Gastrocnemius medialis (tissue), 4 donors: ENCODE data around the gene PRRC2B.

Experiments
- CTCF ChIP-seq, 5 experiments: fragments of 450-650 bp in 3 of 5; fragments of 200-600 bp in 2 of 5; sonication (generic) in 2 of 5; IDR thresholded peaks in 4 of 5; conservative IDR thresholded peaks in 1 of 5; 1 replicate in 4 of 5; 2 replicates in 1 of 5; pipeline ENCODE4 v1.5.1; 2016 to 2019; ENCODE audit warnings: antibody characterized with exemption in 5 of 5, mild to moderate bottlenecking in 3 of 5, moderate library complexity in 3 of 5
- POLR2A ChIP-seq, 2 donors: fragments of 450-650 bp; IDR thresholded peaks; one replicate each; pipeline ENCODE4 v1.6.1; 2017; ENCODE audit warnings: antibody characterized with exemption in 2 of 2, mild to moderate bottlenecking in 2 of 2, moderate library complexity in 2 of 2

GRCh38 chr9:131499254-131499767, 105.4 kb downstream of the PRRC2B start:
- TF ChIP-seq CTCF (IDR thresholded peaks at IDR 0.05 in 4 of 5, conservative IDR thresholded peaks at IDR 0.05 in 1 of 5) (no peak), POLR2A (IDR thresholded peaks at IDR 0.05) (no peak)
